Gastroesophageal sphincter (tissue), 4 donors: Measurements from ENCODE around the gene SOHLH1. TPM values are rescaled to one million over a fixed set of nuclear protein-coding genes. Genes with fewer than 3 reads are reported as not detected.

ENCODE experiments used
- ATAC-seq: fragments of 150-250 bp; one replicate; pipeline ENCODE4 v1.9.1; 2016; ENCODE audit warnings: mild to moderate bottlenecking, moderate library complexity
- H3K27ac ChIP-seq, 4 donors: fragments of 200-600 bp; sonication (generic) in 3 of 4; 1 replicate in 3 of 4; 2 replicates in 1 of 4; pipeline ENCODE4 v1.5.1; 2016 to 2019
- H3K27me3 ChIP-seq: fragments of 200-600 bp; sonication (generic); one replicate; pipeline ENCODE4 v1.5.1; 2019
- H3K36me3 ChIP-seq, 2 donors: fragments of 200-600 bp; sonication (generic); one replicate each; pipeline ENCODE4 v1.5.1; 2019; ENCODE audit warnings: control low read depth in 1 of 2
- H3K4me1 ChIP-seq, 3 donors: fragments of 200-600 bp; sonication (generic); 1 replicate in 2 of 3; 2 replicates in 1 of 3; pipeline ENCODE4 v1.5.1; 2016 to 2019; ENCODE audit warnings: control low read depth in 2 of 3
- H3K4me3 ChIP-seq, 2 donors: fragments of 200-600 bp; sonication (generic); one replicate each; pipeline ENCODE4 v1.5.1; 2019; ENCODE audit warnings: mild to moderate bottlenecking in 1 of 2, moderate library complexity in 1 of 2
- H3K9me3 ChIP-seq, 3 donors: fragments of 200-600 bp; sonication (generic); one replicate each; pipeline ENCODE4 v1.5.1; 2017 to 2019; ENCODE audit warnings: control low read depth in 2 of 3
- CTCF ChIP-seq, 4 experiments: fragments of 200-600 bp in 2 of 4; fragments of 450-650 bp in 2 of 4; sonication (generic) in 1 of 4; IDR thresholded peaks; one replicate each; pipeline ENCODE4 v1.5.1; 2017 to 2019; ENCODE audit warnings: antibody characterized with exemption in 4 of 4, mild to moderate bottlenecking in 2 of 4, moderate library complexity in 2 of 4
- EP300 ChIP-seq: sonication (generic); formaldehyde crosslinking; IDR thresholded peaks from one replicate; pipeline ENCODE4 v1.6.1; 2017; ENCODE audit warnings: antibody characterized with exemption, mild to moderate bottlenecking
- POLR2A ChIP-seq, 2 donors: fragments of 450-650 bp; IDR thresholded peaks; one replicate each; pipeline ENCODE4 v1.6.1; 2017; ENCODE audit warnings: antibody characterized with exemption in 2 of 2, mild to moderate bottlenecking in 2 of 2, moderate library complexity in 1 of 2
- POLR2AphosphoS5 ChIP-seq: sonication (generic); formaldehyde crosslinking; IDR thresholded peaks from one replicate; pipeline ENCODE4 v1.6.1; 2017; ENCODE audit warnings: antibody characterized with exemption
- WGBS, 2 donors: methylation state at CpG; one replicate each; pipeline ENCODE4 v1.1.5; 2018; ENCODE audit warnings: low coverage in 1 of 2; 5-methylcytosine and 5-hydroxymethylcytosine counted together
- total RNA-seq, 4 donors: library from RNA; depleted of rRNA; stranded (reverse); fragments of >200 nt; gene quantifications; one replicate each; pipeline ENCODE4 v1.1.0, GENCODE V29; 2016

Gene SOHLH1
- total RNA-seq, 4 donors from 2014 or later, result not detected

- ATAC-seq, result no peak
- H3K27ac ChIP-seq, result no peak overlapping the region
- WGBS, 2 donors, result 72% methylated on average over 4 of the region's 13 CpGs; no CpG with 5 or more reads in 1 of the 2 donors
- no peak for TF ChIP-seq POLR2AphosphoS5
- TF ChIP-seq POLR2A (IDR thresholded peaks at IDR 0.05), result no peak
- no peak for TF ChIP-seq CTCF (IDR thresholded peaks at IDR 0.05)
- no peak for TF ChIP-seq EP300
- H3K4me3 ChIP-seq, result no peak overlapping the region
- H3K27me3 ChIP-seq, result peaks cover 99% of the 10 kb centered on the region
- no peaks in the 10 kb centered on the region for H3K9me3 ChIP-seq
- H3K36me3 ChIP-seq, result no peaks in the 10 kb centered on the region
- peaks cover 0 to 7% (median 0%) of the 10 kb centered on the region in 3 donors for H3K4me1 ChIP-seq
Observed at GRCh38 chr9:135717410-135717809, 18.1 kb upstream of the SOHLH1 start.

- 81 to 83% methylated on average over 1 to 11 of the region's 11 CpGs for WGBS, 2 donors
- peaks cover 99% of the 10 kb centered on the region for H3K27me3 ChIP-seq
Observed at GRCh38 chr9:135716045-135716444, 16.8 kb upstream of the SOHLH1 start.

GRCh38 chr9:135715056-135715595, 15.8 kb upstream of the SOHLH1 start:
- Histone ChIP-seq H3K27ac (no peak overlapping the region), H3K4me1 (peaks cover 0 to 7% (median 0%) of the 10 kb centered on the region in 3 donors), H3K27me3 (peaks cover 99% of the 10 kb centered on the region), H3K4me3 (no peak overlapping the region), H3K9me3 (no peaks in the 10 kb centered on the region), H3K36me3 (no peaks in the 10 kb centered on the region)
- 40 to 45% methylated on average over 1 to 4 of the region's 23 CpGs for WGBS, 2 donors
- TF ChIP-seq POLR2A (IDR thresholded peaks at IDR 0.05) (no peak), POLR2AphosphoS5 (no peak), EP300 (no peak), CTCF (IDR thresholded peaks at IDR 0.05) (no peak)
- ATAC-seq, result no peak

More at GRCh38 chr9:135716045-135716444, 16.8 kb upstream of the SOHLH1 start:
- ATAC-seq, result no peak
- TF ChIP-seq POLR2A (IDR thresholded peaks at IDR 0.05) (no peak), POLR2AphosphoS5 (no peak), EP300 (no peak), CTCF (IDR thresholded peaks at IDR 0.05) (no peak)
- H3K36me3 ChIP-seq, result no peaks in the 10 kb centered on the region
- peaks cover 0 to 7% (median 0%) of the 10 kb centered on the region in 3 donors for H3K4me1 ChIP-seq
- no peak overlapping the region for H3K27ac ChIP-seq
- H3K9me3 ChIP-seq, result no peaks in the 10 kb centered on the region
- no peak overlapping the region for H3K4me3 ChIP-seq

GRCh38 chr9:135714242-135715055, 15.2 kb upstream of the SOHLH1 start:
- ATAC-seq, result no peak
- no peak for TF ChIP-seq POLR2AphosphoS5
- no peak for TF ChIP-seq EP300
- TF ChIP-seq POLR2A (IDR thresholded peaks at IDR 0.05), result no peak
- TF ChIP-seq CTCF (IDR thresholded peaks at IDR 0.05), result no peak
- H3K4me3 ChIP-seq, result no peak overlapping the region
- H3K4me1 ChIP-seq, result peaks cover 0 to 7% (median 0%) of the 10 kb centered on the region in 3 donors
- no peak overlapping the region for H3K27ac ChIP-seq
- H3K9me3 ChIP-seq, result no peaks in the 10 kb centered on the region
- peaks cover 96% of the 10 kb centered on the region for H3K27me3 ChIP-seq
- no peaks in the 10 kb centered on the region for H3K36me3 ChIP-seq
- no CpG with 5 or more reads among the region's 103 CpGs for WGBS, 2 donors
